GM19438 (cell line): ENCODE results near the gene PSMB2.
A peak's percentile ranks its signal among the peaks of the same experiment; 100 is the strongest.
"Not testable (repeated sequence)": the region's sequence is repeated elsewhere in the genome, so short reads cannot be mapped to it uniquely, and the experiment has no call there.

ENCODE experiments used
- ATAC-seq: cut with Tn5 transposase; IDR thresholded peaks from one replicate; pipeline ENCODE4 v1.9.1; 2021; ENCODE audit warnings: low read depth; ENCODE audit not compliant: unreplicated experiment

Gene PSMB2

DNA sequence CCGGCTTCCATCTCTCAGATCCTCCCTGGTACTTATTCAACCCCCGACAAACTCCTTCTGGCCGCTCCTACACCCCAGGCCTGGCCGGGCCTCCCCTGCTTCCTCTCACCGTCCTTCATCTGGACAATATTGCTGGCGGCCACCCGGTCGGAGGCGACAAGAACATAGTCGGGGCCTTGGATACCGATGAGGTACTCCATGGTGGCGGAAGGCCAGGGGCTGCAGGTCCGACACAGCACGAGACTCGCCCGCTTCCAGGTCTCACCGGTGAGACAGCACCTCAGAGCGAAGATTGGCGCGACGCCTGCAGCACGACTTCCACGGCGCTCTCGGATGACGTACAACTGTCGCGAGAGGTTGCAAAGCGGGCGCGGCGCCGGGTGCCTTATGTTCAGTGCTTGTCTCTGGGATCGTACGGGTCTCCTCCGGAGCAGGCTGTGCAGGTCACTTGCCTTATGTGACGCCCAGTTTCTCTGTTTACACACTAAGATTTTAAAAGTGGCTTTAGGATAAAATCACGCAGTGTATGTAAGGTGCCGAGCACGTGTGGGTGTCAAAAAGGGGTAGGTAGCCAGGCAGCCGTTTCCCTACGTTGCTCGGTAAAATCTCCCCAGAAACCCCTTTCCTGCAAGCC lies at the start of gene PSMB2:
TSS of gene PSMB2 (minus strand) at position 294 of the 634 bp plus-strand sequence. CDS start at position 200, 94 bp downstream.
- peak; percentile 67 for ATAC-seq

DNA sequence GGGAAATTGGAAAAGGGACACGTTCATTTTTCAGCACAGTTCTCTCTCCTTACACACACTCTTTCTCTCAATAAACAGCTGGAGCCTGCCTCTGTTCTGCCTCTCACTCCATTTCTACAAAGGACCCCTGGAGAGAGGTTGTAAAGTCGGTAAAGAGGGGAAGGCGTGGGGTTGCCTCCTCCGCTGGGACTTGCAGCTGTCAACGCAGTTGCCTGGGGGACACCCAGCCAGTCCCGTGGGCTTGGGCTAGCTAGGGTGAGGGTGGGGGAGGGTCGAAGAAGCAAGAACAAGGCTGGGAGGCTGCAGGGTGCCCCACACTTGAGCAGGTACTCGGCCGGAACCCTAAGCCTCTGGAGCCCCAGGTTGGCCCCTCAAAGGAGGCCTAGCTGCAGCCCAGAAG lies 49.8 kb upstream of the PSMB2 start:
- ATAC-seq: no peak

DNA sequence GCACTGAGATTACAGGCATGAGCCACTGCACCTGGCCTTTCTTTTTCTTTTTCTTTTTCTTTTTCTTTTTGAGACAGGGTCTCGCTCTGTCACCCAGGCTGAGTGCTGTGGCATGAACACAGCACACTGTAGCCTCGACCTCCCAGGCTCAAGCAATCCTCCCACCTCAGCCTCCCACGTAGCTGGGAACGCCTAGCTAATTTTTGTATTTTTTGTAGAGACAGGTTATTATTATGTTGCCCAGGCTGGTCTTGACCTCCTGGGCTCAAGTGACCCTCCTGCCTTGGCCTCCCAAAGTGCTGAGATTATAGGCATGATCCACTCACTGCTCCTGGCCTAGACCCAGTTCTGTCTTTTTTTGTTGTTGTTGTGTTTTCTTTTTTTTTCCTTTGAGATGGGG lies 48.8 kb upstream of the PSMB2 start:
- not testable (repeated sequence) for ATAC-seq

DNA sequence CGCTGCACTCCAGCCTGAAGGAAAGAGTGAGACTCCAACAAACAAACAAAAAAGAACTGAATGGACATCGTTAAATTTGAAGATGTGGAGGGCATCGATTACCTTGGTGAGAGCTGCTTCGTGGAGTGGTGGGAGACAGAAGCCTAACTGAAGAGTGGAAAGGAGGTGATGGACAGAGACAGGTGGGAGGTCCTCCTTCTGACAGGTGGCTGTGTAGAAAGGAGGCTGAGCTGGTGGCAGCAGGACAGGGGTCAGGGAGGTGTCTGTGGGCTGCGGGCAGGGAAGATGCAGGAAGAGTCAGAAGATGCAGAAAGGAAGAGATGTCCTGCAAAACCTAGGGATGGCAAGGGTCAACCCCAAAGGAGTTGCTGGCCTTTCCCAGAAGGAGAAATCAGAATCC lies 46.8 kb upstream of the PSMB2 start:
- ATAC-seq: no peak

DNA sequence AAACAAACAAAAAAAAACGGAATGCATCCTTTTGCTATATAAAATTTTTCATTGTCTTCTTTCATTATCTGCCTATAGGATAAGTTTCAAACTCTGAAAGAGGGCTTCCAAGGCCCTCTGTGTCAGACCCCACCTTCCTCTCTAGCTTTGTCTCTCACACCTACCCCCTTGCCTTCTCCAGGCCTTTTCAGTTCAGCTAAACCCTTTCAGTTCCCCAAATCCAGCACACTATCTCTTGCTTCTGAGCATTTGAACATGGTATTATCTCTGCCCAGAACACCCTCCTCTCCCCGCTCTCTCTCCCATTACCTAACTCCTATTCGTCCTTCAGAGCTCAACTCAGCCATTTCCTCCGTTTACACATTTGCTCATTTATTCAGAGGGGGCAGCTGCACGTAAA lies 41.7 kb upstream of the PSMB2 start:
- ATAC-seq: no peak

DNA sequence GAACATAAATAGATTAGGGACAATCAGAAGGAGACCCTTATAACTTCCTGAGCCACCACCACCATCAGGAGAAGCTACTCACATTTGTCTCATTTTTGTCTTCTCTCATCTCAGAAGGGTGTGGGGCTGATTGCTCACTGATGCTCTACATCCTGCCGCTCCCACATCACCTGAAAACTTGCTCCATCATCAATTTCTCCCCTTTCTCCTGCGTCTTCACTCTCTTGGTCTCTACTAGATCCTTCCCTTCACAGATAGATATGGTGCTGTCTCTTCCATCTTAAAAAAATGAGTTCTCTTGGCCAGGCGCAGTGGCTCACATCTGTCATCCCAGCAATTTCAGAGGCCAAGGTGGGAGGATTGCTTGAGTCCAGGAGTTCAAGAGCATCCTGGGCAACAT lies 38.9 kb upstream of the PSMB2 start:
- ATAC-seq: no peak

DNA sequence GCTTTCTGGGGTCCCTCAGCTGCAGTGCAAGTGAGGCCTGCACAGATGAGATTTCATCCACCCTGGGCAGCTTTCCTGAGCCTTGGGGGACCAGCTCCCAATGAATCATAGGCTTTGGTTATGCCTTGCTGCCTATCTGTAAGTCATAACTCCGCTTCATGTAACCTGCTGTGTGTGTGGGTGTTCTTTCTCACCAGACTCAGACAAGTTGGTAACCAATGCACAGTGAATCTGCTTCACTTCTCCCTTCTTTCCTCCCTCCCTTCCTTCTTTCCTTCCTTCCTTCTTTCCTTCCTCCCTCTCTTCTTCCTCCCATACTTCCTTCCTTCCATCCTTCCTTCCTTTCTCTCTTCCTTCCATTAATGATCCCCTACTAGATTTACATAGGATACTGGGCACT lies 34.4 kb upstream of the PSMB2 start:
- no peak for ATAC-seq

DNA sequence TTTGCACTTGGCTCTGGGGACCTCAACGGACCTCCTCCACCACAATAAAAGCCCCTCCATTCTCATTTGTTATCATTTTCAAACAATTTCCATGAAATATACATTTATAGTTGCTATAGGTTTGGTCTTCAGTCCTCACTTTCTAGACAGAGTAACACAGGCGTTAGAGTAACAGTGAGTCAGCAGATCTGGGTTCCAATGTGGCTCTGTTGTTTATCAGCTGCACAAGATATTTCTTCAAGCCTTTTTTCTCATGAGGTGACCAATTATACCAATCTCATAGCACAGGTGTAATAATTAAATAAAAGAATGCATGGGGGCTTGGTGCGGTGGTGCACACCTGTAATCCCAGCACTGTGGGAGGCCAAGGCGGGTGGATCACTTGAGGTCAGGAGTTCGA lies 32.8 kb upstream of the PSMB2 start:
- no peak for ATAC-seq

DNA sequence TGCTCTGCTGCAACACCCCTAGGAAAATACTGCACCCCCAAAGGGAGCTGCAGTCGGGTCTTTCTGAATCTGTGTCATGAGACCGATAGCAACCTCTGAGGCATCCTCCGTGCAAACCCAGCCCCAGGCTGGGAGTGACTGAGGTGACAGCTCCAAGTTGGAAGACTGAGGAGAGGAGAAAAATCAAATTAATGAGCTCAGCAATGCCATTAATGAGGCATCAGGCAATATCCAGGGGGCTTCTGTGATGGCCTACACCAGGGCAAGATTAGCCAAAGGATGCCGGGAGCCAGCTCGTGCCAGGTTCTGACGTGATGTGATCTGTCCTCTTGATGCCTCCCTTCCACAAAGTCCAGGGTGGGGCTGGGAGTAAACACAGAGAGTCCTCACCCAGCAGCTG lies 30.8 kb upstream of the PSMB2 start:
- ATAC-seq: no peak

DNA sequence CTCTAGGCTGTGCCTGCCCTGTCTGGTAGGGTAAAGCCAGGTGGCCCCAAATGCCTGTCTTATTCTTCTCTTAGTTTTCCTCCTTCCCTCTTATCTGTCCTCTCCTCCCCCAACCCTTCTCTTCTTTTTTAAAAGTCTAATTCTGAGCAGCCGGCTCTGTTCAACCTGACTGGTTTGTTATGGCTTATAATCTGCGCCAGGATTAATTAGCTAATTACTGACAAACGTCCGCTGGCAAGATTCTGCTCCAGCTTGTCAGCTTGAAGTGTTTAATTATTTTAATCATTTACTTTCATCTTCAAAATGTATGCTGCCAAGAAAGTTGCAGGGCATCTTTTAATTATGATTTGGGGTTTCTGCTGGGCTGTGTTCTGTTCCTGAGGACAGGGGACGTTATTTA lies 27.2 kb upstream of the PSMB2 start:
- ATAC-seq: no peak

DNA sequence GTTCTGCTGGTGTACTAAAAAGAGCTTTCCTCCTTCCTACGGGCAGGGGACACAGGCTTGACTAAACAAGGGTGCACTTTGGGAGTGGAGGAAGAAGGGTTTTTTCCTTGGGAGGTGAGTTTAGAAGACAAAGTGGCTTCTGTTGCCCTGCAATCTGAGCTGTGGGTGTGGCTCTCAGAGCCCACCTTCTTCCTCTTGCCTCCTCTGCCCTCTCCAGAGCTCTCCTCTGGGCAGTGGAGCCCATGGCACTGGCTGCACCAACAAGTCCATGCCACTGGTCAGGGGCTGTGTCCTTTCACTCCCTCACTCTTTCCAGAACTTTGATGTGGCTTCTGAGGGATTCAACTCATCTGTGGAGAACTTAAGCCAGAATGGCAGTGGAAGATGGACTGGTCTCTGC lies 25.6 kb upstream of the PSMB2 start:
- no peak for ATAC-seq

DNA sequence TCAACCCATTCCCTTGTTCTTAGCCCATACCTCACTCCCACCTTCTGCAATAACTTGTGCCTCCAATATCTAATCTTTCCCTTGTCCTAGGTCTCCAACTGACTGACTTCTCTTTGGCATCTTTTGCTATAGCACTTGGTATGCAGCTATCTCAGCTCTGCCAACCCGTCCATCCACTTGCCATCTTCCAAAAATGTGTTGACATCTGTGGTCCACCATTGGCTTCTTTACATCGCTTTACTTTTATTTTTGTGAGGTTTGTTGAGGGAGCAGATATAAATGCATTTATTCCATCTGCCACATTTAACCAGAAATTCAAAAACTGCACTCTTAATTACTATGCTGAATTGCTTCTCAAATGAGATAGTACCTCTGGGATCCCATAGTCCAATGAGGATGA lies 24.9 kb upstream of the PSMB2 start:
- ATAC-seq: no peak

DNA sequence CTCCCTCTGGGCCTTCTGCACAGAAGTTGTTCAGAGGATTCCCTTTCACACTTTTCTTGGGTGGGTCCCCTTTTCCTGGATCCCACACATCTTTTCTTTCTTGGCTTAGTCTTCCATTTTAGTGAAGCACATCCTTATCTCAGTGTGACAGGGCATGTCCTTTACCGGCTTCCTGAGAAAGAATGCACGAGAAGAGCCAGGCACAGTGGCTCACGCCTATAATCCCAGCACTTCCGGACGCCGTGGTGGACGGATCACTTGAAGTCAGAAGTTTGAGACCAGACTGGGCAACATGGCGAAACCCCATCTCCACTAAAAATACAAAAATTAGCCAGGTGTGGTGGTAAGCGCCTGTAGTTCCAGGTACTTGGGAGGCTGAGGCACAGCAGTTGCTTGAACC lies 22.1 kb upstream of the PSMB2 start:
- no peak for ATAC-seq

DNA sequence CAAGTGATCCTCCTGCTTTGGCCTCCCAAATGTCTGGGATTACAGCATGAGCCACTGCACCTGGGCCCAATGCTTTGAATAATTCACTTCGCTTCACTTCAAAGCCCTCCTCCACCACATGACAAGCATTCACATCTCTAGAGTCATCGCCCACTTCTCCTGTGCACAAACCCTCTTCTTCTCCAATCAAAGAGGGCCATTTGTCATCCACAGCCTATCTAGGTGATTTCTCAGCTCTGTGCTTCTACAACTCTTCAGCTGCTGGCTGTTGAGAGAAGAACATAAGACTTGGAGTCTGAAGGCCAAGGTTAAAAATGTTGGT lies 20.1 kb upstream of the PSMB2 start:
- ATAC-seq: no peak

DNA sequence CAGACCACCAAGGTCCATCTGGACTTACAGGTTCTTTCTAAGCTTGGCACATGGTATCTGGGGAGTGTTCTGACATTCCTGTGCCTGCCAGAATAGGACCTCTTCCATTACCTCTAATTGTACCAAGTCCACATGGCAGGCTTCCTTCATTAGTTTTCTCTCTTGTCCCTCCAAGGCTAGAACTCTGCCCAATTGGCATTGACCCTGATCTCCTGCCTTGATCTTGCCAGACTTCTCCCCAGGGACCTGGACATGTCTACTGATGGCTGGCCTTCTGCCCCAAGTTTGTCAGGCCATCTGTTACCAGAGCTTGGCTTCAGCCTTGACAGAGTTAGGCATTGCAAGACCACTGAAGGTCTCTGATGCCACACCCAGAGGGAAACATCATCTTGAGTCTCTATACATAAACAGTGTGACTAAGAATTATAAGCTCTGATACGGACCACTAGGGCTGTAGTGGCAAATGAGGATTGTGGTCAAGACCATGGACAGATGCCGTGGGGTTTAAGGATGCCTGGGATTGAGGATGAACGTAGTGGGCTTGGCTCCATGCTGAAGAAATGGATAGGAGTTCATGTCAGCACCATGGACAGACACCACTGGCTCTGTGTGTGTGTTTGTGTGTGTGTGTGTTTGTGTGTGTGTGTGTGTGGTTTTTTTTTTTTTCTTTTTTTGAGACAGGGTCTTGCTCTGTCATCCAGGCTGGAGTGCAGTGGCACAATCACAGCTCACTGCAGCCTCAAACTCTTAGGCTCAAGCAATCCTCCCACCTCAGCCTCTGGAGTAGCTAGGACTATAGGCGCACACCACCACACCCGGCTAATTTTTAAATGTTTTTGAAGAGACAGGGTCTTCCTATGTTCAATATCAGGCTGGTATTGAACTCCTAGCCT lies 19.5 kb upstream of the PSMB2 start:
- ATAC-seq: no peak

DNA sequence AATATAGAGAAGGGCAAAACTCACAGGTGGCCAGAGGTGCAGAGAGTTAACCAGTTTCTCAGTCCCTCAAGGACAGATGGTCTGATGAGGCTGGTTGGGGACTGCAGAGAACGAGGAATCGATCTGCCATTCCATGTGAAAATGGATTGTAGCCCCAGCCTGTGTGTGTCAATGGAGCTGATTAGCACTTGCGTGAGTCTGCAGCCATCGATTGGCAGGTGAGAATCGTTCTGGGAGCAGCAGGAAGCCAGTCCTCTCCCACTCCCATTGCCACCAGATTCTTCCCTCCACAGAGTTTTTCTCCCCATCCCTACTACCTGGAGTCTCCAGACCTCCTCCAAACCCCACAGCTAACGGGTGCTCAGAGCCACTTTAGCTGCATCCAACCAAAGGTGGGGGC lies 18.3 kb upstream of the PSMB2 start:
- ATAC-seq: no peak

DNA sequence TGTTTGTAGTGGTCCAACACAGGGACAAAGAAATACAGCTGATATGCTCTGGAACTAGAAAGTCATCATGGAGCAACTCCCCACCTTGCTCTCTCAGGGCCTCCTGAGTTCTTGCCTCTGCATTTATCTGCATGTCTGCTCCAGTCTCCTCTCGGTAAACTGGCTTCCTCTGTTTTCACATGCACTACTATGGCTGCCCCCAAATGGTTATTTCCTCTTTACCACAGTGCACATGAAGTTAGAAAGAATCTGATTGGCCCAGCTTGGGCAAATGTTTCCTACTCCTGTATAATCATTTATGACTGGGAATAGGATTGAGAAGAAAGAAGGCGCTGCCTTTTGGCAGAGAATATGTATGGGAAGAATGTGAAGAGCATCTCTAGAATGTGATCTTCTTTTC lies 16.5 kb upstream of the PSMB2 start:
- no peak for ATAC-seq

DNA sequence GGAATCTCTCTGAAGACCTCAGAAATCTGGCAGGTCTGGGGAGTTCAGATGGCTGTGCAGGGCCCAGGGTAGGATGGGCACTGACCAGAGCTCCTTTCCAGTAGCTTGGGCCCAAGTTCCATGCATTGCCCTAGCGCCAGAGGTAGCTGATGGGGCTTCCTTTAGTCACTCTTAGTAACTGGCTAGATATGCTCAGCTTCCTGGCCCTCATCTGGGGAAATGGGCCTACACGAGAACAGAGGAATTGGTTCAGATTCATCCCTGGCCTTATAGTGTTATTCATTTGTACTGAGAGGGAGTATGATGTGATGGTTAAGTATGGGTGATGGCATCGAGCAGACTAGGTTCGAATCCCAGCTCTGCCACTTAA lies 15.5 kb upstream of the PSMB2 start:
- no peak for ATAC-seq

DNA sequence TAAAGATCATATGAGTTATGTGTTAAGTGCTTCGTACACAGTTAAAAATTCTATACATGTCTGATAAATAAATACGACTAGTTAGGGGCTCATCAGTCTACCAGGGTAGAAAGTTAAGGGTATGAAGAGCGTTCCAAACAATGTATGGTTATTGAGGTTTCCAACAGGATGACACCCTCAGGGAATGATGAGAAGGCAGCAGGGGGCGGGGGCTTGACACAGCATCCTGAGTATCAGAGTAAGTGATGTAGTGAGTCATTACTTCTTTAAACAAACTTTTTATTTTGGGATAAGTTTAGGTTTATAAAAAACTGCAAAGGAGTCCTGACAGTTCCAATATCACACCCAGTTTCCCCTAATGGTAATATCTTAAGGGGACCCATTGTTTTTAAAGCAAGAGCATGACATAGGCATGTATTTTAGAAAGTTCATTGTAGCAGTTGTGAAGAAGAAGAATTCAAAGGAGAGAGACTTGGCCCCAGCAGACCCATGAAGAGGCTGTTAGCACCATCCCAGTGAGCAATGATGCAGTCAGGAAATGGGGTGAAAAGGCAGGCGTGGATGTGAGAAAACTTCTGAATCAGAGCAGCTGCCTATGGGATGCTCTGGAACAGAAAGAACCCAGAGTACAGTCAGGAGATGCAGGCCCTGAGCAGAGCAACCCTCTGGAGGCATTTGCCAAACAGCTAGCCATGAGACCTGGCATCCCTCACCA lies 15.0 kb upstream of the PSMB2 start:
- ATAC-seq: no peak

DNA sequence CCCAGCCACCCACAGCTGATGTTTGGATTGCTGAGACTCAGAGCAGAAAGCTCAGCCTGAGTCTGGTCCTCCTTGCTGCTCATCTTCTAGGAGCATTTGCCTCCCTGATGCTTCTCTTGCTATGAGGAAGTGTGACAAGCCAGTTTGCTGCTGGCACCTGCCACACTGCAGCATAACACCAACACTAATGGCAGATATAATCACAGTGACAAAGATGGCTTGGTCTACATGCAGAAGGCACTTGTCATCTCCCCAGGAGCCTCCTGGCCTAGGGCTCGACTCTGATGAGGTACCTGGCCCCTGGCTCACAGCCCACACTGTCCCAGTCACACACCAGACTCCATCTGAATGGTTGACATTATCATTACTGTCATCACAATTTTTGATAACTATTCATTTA lies 13.9 kb upstream of the PSMB2 start:
- no peak for ATAC-seq

DNA sequence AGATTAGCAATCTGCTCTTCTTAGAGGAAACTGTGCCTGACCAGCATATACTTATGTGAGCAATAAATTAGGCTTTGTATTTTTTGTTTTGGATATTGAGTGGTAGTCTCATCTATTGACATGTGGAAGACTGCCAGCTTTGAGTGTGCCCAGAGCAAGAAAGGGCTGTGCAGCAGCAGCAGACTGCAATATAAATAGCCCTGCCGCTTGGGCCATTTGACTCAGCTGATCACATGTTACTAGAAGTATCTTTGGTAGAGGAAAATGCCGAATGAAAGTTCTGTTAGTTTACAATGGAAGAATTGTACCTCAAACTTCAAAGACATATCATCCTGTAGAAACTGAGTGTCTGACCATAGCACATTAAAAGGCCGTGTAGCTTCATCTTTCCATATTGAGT lies 9.1 kb upstream of the PSMB2 start:
- ATAC-seq: no peak

DNA sequence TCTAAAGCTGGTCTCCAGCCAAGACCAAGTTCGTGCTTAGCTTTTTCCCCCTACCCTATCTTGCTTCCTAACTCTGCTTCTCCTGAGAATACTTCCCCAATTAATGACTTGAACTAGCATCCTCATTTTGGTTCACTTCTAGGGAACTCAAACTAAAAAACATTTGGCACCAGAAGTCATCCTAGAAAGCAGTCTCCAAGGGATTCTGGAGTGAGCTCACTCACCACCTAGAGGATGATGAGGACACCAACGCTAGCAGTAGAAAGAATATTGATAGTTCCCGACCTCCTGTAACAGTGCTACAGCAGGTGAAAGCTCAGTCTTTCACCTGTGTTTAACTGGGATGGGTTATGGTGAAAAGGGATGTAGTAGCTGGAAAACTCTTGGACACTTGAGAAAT lies 4.7 kb upstream of the PSMB2 start:
- no peak for ATAC-seq
